ENCODE measurements around the gene ZBTB38.

The ZBTB38 gene

DNA sequence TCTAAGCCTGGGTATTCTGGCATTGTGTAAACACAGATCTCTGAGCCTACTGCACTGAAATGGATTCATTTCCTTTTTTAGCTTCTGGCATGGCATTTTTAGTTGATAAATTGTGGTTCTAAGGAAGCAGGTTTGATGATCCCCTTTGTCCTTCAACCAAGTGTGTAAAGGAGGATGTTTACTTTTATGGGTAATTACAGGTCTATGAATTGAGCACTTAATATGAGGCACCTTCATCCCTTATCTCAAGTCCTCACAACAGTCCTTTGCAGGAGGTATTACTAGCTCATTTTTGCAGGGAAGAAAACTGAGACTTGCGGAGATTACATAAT is 30.8 kb upstream of the ZBTB38 start:
- DNase-seq (ENCODE audit: low spot score): no peak

DNA sequence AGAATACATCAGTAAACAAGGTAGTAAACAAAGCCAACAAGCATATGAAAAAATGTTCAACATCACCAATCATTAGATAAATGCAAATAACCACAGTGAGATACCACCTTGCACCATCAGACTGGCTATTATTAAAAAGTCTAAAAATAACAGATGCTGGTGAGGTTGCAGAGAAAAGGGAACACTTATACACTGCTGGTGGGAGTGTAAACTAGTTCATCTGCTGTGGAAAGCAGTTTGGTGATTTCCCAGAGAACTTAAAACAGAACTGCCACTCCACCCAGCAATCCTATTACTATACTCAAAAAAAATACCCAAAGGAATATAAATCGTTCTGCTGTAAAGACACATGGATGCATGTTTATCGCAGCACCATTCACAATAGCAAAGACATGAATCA is 30.3 kb upstream of the ZBTB38 start:
- no peak for DNase-seq (ENCODE audit: low spot score)

GRCh38 chr3:141338881-141339280 is 29.4 kb upstream of the ZBTB38 start:
- no peak for DNase-seq (ENCODE audit: low spot score)

DNA sequence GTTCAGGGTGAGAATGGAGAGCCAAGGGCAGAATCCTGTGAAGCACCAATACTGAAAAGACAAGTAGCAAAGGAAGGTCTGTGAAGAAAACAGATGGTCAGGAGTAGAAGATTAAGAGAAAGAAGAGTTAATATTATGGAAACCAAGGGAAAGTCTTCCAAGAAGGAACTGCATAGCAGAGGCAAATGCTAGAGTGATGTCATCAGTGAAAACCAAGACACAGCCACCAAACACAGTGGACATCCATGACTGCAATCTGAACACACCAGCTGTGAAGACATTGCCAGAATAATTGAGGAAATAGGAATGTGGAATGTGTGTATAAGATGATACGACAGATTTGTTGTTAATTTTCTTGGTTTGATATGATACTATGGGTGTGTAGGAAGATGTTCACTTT is 26.8 kb upstream of the ZBTB38 start:
- no peak for DNase-seq (ENCODE audit: low spot score)

- DNase-seq (ENCODE audit: low spot score): no peak
Measured at GRCh38 chr3:141342386-141342785, 25.9 kb upstream of the ZBTB38 start.

DNA sequence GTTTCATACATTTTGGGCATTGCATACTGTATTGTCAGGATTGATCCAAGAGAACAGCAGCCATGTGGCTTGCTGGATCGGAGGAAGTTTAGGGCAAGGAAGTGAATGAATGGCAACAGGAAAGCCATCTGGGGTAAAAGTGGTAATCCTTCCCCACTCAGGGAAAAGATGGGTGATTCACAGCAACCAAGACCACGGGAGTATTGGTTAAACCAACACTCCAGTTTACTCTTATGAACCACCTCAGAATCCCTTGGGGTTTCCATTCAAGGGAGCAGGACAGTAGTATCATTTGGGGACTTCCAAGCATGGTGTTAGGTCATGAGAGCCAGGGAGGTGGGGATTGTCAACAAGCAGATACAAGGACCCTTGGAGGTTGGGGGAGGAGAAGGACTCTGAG is 25.2 kb upstream of the ZBTB38 start:
- DNase-seq (ENCODE audit: low spot score): no peak

GRCh38 chr3:141343865-141344271 is 24.4 kb upstream of the ZBTB38 start:
- no peak for DNase-seq (ENCODE audit: low spot score)

DNA sequence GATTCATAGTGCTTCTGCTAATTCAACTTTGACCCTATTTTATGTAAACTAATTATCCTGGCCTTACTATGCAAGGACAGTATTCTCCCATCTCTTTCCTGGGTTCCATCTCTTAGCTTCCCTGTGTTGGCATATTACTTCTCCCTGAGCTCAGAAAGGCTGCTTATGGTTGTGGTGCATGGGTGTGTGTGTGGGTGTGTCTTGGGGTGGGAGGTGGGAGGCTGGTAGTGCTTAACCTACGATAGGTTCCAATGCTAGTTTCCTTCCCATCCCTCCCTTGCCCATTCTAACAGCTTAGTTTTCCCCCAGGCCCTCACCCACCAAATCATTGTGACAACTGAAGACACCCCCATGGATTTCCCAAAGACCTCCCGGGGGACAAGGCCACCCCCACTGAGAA is 22.8 kb upstream of the ZBTB38 start:
- DNase-seq (ENCODE audit: low spot score): no peak

- DNase-seq (ENCODE audit: low spot score): no peak
Measured at GRCh38 chr3:141346007-141346406, 22.3 kb upstream of the ZBTB38 start.

DNA sequence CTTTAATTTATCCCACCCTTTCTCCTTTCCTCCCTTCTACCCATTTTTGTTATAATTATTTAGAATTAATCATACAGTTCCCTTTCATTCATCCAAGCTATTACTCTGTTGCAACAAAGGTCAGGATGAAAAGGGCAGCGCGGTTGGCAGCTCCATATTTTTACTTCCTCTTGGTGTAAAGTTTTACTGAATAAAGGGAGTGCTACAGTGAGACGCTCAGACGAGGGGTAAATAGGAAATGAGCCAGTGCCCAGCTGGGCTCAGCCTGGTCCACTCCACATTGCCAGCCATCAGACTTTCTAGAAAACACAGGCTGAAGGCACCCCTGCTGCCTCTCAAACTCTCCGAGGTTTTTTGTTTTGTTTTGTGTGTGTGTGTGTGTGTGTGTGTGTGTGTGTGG is 21.9 kb upstream of the ZBTB38 start:
- DNase-seq (ENCODE audit: low spot score): no peak

DNA sequence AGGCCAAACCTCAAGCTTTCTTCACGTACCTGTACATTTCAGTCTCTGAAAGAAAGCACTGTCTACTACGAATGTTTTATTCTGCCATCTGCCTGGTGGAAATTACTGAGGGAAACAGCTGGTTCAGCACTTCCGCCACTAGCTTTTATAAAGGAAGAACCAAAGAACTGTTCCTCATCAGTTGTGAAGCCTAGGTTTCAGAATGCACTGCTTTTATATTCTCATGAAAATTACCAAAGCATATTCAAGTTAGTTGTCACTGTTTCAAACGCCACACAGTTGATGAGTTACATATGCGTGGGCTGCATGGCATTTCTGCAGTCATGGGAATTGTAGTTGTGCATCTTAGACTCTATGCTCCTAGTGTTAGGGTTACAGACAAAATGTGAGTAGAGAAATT is 21.5 kb upstream of the ZBTB38 start:
- no peak for DNase-seq (ENCODE audit: low spot score)

- no peak for DNase-seq (ENCODE audit: low spot score)
Measured at GRCh38 chr3:141348837-141349236, 19.5 kb upstream of the ZBTB38 start.

DNA sequence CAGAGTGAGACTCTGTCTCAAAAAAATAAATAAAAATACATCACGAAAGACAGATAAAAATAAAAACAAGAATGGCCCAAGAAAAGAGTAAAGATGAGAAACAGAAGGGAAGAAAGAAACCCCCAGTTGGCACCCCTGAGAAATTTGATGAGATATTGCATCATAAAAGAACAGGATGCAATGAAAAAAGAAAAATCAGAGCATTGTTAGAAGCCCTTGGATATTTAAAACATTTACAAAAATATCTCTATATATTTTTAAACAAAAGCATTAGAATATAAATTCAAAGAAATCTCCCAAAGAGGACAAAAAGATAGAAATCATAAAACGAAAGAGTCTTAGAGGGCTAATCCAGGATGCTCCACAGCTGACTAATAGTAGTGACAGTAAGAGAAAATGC is 18.6 kb upstream of the ZBTB38 start:
- no peak for DNase-seq (ENCODE audit: low spot score)

GRCh38 chr3:141350666-141351065 is 17.6 kb upstream of the ZBTB38 start:
- no peak for DNase-seq (ENCODE audit: low spot score)

- no peak for DNase-seq (ENCODE audit: low spot score)
Measured at GRCh38 chr3:141352262-141352984, 15.9 kb upstream of the ZBTB38 start.

GRCh38 chr3:141353652-141354495 is 14.4 kb upstream of the ZBTB38 start:
- DNase-seq (ENCODE audit: low spot score): no peak

DNA sequence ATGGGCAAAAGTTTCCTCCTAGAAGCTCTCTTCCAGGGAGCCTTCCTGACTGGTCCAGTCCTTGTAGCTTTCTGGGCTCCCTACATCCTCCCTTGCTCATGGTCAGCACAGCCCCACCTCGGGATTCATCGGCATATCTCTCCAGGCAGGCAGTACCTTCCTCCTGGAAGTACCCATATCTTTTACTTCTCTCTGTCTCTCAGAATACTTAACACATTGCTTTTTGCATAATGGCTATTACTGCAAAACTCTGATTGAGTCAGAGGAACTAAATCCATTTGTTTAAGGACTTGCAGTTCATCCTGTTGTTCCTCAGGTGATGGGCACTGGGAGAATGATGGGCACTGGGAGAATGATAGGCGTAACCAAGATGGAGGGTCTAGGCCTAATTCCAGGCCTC is 13.8 kb upstream of the ZBTB38 start:
- no peak for DNase-seq (ENCODE audit: low spot score)

- no peak for DNase-seq (ENCODE audit: low spot score)
Measured at GRCh38 chr3:141355242-141355641, 13.1 kb upstream of the ZBTB38 start.

DNA sequence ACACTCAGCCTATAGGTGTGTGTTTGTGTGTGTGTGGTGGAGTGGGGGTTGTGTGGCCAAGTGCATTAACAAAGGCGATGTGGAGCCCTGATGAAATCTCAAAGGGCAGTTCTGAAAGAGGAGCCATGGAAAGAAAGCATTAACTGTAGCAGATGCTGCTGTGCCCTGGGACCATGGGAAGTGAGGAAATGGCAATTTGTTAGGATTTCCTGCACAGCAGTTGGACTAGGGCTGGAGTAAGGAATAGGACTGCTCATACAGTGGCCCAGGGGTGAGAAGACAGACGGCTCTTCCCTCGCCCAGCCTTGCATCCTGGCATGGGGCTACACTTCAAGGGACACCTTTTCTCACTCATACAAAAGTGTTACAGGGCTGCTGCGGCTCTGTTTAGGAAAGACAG is 12.3 kb upstream of the ZBTB38 start:
- DNase-seq (ENCODE audit: low spot score): no peak

- peak; percentile 79 for DNase-seq (ENCODE audit: low spot score)
Measured at GRCh38 chr3:141360888-141361598, 7.3 kb upstream of the ZBTB38 start.

- no peak for DNase-seq (ENCODE audit: low spot score)
Measured at GRCh38 chr3:141362736-141363135, 5.6 kb upstream of the ZBTB38 start.

DNA sequence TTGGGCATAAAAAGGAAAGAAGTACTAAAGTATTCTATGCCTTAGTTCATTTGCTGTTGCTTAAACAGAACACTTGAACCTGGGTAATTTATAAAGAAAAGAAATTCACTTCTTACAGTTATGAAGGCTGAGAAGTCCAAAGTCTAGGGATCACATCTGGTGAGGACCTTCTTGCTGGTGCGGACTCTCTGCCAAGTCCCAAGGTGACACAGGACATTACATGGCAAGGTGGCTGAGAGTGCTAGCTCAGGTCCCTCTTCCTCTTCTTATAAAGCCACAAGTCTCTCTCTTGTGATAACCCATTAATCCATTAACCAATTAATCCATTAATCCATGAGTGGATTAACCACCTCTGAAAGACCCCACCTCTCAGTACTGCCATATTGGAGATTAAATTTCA is 3.1 kb upstream of the ZBTB38 start:
- no peak for DNase-seq (ENCODE audit: low spot score)

All from kidney capillary endothelial cell (primary cell).